GM21576 (cell line): ENCODE measurements around the gene ENDOV.

Experiments
- ATAC-seq: cut with Tn5 transposase; IDR thresholded peaks from one replicate; pipeline ENCODE4 v1.9.1; 2021; ENCODE audit warnings: mild to moderate bottlenecking, moderate library complexity; ENCODE audit not compliant: unreplicated experiment

The ENDOV gene

DNA sequence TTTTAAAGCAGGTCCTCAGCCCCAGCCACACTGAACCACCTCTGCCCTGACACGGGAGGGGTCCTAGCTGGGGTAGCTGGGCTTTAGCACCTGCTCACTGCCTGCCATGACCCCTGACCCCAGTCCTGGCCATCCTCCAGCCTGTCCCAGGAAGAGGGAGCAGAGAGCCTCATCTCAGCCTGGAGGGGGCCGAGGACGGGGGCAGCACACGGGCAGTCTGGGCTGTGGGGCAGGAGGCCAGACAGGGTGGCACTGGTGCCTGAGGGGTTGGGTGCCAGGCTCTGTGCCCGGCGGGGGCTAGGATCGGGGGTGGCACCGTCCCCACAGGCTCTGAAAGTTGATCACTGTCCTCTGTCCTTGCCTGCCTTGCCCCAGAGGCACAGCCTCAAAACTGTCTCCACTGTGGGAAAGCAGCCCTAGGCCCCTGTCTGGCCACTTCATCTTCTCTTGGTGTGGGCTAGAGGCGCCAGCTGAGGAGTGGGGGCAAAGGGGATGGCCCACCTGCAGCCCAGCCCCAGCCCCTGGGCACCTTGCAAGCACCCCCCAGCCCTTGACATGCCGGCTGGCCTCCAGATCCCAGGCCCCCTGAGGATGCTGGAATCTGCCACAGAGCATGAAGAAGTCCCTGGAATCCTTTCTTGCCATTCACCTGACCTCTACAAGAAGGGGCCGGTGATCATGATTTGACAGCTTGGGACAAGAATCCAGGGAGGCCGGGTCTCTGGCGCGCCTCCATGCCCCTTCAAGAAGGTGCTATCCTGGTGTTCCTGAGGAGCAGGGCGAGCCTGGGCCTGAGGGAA, 15.7 kb downstream of the ENDOV start:
- ATAC-seq, result no peak

DNA sequence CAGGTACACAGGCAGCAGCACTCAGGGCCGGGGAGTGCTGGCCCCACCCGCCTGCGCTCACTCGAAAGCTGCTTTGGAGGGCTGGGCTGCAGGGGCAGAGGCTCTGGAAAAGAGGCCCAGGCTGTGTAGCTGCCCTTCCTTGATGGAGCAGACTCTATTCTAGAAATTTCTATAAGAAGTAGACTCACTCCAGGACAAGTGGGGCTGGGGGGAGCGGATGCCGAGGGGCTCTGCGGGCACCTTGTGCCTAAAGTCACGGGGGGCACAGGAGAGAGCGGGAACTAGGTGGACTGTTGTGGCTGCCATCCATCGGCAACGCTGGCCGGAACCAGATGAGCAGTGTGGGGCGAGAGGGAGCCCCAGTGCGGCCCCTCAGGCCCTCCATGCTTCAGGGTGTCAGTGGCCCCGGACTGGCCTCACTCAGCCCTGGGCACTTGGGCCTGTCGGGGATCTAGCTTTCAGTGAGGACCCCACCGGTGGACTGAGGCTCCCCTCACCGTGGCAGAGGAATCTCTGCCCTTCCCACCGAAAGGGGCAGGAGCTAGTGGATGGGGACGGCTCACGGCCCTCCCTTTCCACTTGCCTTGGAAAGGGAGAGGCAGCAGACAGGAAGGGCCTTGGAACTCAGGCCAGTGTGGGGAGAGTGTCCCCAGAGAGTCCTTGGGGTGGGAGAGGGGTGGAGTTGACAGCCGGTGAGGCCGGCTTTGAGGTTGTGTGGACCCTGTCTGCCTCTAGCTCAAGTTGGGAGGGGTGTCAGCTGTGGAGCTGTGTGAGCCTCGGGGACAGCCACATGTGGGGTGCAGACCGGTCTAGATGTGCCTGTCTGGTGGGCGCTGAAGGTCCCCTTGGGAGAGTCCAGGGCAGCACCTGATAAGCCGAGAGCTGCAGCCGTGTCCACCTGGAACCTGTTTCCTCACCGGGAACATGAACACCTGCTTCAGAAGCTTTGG, 16.6 kb downstream of the ENDOV start:
- ATAC-seq, result no peak

DNA sequence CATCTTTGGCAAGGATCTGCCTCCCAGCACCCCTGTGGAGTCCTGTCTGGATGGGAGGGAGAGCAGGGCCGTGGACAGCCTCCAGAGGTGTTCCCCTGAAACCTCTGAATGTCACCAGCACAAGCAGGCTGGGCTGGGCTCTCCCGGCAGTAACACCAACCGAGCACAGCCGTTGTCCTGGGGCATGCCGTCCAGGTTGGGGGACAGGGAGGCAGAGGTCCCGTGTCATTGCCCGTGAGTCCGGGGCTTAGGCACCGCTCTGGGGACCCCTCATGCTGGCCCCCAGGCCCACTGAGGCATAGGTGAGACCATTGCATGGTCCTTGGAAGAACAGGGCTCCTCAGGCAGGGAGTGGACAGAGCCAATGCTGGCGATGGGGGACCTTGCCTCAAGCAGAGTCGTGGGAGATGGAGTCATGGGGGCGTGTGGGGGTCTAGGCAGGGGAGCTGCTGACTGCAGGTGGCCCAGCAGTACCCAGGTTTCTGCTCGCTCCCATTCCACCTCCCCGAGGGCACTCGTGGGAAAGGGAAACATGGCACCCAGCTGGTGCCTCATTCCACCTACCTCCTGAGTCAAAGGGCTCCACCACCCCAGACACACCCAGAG, 17.5 kb downstream of the ENDOV start:
- no peak for ATAC-seq

DNA sequence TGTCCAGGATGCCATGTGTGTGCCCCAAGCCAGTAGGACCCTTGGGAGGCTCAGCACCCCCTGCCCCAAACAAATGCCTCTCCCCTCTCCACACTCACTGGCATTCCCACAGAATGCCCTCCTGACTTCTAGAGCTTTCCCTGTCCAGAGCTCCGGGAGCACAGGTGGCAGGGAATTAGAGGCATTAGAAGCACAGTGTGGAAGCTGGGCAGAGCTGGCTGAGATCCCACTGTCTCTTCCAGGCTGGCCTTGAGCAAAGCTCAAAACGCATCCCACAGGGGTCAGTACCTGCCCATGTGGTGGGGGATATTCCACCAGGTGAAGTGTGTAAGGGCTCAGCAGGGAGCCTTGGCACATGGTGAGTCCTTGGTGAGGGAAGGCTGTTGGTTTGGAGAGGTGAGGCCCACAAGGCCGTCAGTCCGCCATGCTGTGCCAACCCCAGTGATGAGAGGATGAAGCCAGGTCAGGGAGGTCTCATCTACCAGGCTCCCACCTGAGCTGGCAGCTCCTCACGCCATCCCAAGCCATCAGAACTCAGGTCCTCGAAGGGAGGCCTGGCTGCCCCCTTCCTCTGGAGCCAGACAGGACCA, 18.1 kb downstream of the ENDOV start:
- ATAC-seq, result no peak

DNA sequence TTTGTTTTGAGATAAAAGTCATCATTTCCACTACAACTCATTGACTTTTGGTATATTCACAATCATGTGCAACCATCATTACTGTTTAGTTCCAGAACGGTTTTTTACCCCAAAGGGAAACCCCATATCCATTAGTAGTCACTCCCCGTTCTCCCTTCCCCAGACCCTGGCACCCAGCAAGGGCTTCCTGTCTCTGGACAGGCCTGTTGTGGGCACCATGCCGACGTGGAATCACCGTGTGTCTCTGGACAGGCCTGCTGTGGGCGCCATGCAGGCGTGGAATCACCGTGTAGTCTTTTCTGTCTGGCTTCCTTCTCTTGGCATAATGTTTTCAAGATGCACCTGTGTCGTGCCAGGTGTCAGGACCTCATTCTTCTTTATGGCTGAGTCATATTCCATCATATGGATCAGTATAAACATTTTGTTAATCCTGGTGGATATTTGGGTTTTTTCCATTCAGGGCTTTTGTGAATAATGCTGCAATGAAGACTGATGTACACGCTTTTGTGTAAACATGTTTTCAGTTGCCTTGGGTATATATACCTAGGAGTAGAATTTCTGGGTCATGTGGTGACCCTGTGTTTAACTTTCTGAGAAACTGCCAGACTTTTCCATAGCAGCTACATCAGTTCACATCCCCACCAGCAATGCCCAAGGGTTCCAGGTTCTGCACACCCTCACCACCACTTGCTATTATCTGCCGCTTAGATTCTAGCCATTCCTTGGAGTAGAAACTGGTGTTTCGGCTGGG, 19.1 kb downstream of the ENDOV start:
- ATAC-seq, result no peak

DNA sequence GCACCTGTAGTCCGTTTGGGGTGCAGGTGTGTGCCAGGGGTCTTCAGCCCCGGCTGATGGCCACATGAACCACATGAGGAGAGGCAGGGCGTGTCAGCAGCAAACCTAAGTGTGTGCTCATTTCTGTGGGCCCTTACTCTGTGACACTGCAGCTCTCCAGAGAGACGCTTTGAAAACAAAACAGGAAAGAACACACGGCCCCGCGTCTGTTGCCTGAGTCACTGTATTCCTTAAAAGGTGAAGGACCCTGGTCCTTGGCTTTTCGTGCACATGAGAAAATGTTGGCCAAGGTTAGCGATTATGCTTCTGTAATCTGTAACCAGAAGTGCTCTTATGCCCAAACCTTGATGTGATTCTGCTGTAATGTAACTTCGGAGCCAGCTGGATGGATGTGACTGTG, 22.6 kb downstream of the ENDOV start:
- ATAC-seq, result no peak

DNA sequence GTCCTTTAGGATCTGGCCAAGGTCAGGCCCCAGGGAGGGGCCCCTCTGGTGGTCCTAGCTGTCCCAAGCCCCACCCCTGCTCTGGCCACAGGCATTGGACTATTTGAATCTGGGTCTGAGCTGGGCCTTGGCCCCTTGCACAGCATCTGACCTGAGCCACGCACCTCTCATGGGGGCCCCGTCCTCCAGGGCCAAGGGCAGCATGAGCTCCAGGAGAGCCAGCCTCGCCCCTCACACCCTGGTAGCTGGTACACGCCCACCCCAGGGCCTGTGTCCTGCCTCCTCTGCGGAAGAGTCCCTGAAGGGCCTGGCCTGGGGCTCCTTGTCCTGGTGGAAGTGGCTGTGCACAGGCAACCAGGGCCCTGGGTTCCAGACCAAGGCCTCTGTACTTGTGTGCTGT, 23.8 kb downstream of the ENDOV start:
- no peak for ATAC-seq

DNA sequence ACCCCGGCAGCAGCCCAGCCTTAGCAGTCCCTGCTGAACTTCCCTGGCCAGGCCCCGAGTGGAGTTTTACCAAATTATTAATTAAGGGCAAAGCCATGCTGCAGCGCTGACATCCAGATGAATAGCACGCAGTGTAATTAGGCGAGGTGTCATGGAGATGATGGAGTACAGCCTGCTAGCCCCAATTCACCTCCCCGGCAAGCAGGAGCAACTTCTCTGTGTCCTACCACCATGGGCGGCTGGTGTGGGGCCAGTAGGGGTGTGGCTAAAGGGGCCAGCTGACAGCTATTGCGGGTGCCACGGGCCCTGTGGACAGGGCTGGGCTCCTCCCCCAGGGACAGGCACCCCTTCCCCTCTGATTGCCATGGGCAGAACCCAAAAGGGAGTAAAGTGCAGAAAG, 24.5 kb downstream of the ENDOV start:
- ATAC-seq, result no peak

DNA sequence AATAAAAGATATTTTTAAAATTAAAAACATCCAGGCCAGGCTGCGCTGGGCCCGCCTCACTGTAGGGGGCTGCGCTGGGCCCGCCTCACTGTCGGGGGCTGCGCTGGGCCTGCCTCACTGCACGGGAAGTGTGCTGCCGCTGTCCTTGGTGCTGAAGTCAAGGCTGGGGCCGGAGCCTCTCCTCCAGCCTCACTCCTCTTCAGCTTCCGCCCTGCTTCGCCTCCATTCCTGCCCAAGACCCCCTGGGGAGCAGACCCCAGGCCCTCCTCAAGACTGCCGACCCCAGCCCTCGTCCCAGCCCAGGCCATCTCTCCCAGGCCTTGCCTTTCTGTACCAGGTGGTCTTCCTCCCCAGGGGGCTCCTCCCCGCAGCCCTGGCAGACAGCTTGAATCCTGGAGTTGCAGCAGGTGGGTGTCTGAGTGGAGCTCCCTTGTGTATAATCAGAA, 26.2 kb downstream of the ENDOV start:
- ATAC-seq, result no peak

DNA sequence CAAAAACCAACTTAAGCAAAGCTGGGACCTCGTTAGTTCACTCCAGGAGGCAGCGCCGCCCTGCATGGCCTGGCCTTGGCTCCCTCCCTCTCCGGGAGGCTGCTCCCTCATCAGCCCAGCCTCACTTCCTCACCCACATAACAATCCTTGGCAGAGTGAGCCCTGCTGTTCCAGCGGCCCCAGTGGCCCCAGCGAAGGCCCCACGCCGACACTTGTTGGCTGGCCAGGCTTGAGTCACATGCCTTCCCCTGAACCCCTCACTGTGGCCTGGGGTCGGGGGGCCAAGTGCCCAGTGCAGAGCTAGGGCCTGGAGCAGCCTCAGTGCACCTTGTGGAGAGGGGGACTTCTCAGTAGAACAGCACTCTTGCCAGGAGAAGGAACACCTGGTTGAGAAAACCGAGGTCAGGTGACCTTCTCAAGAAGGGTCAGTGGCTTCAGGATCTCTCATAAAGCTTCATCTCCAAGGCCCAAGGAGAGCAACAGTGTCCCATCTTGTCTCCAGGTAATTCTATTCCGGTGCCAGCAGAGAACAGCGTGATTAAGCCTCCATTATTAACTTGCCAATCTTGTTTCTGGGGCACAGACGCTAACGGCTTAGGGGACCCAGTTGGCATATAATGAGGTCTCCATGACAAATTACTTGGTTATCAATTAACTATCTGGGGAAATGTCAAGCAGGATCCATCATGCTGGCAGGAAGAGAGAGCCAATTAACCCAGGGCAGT, 26.8 kb downstream of the ENDOV start:
- no peak for ATAC-seq

DNA sequence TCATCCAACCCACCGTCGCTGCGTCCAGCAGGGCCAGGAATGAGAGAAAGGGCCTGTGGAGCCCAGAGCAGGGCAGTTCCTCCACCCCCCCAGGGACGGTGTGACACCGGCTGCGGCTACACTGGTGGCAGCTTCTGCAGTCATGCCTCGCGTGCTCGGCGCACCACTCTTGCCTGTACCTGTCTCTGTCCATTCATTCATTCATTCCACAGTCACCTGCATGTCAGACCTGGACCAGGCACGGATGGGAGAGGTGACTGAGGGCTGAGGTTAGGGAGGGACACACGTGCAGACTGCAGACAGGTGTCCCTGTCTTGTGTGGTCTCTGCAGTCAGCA, 27.3 kb downstream of the ENDOV start:
- ATAC-seq, result no peak

DNA sequence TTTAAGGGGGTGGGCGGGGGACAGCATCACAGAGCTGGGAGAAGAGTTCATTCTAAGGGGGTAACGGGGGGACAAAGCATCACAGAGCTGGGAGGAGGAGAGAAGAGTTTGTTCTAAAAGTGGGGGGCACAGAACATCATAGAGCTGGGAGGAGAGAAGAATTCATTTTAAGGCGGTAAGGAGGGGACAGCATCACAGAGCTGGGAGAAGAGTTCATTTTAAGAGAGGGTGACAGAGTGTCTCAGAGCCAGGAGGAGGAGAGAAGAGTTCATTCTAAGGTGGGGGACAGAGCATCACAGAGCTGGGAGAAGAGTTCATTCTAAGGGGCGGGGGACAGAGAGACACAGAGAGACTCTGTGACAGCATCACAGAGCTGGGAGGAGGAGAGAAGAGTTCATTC, 27.8 kb downstream of the ENDOV start:
- ATAC-seq, result no peak

DNA sequence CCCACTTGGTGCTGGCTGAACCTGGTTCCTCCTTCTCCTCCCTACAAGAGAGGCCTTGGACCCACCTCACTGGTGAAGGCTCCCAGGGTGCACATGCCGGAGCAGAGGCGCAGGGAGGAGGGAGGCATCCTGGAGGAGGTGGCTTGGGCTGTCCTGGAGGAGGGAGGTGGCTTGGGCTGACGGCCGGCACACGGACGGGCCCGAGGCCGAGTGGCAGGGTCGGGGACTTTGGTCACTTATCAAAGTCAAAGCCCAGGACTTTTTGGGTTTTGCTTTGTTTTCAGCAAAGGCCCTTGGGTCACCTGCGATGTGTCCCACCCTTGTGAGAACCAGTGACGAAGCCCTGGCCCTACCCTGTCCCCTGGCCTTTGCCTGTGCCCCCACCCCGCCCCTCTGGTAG, 28.5 kb downstream of the ENDOV start:
- no peak for ATAC-seq

DNA sequence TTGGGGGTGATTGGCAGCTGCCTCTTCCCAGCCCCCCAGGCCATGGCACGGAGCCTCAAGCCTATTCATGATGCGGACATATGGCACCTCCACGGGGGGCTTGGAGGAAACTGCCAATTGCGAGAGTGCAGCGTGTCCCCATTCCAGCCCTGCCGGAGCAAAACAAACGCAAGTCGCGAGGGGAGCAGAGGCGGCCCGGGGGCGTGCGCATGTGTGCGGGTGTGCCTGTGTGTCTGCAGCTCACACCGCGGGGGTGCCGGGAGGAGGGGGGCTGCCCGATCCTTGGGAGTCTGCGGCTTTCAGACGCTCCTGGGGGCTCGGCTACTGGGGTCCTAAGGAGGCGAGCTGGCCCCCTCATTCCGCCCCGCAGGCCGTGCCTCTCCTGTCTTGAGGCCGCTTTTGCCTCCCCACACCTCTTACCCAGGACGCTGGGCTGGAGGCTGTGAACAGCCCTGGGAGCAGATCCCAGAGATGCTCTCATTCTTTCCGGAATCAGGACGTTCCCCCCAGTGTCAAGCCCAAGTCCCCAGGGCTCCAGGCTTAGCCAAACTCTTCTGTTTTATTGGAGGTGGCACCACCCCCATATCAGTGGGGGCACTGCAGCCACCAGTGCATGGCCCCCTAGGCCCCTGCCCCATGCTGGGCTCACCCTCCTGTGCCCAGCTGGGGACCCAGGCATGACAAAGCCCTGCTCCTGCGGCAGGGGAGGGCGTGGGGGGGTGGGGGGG, 29.1 kb downstream of the ENDOV start:
- ATAC-seq, result no peak

DNA sequence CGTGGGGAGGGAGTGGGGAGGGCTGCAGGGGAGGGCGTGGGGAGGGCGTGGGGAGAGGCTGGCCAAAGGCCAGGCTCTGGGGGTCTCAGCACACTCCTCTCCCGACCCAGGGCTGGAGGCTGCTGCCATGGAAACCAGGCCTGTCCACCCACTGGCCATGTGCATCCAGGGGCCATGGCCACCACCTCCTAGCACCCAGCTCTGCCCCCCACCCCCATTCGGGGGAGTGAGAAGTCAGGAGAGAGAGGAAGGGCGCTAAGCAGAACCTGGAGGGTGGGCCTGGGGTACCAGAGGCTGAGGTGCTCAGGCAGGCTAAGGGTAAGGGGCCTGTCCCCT, 29.6 kb downstream of the ENDOV start:
- ATAC-seq, result no peak

DNA sequence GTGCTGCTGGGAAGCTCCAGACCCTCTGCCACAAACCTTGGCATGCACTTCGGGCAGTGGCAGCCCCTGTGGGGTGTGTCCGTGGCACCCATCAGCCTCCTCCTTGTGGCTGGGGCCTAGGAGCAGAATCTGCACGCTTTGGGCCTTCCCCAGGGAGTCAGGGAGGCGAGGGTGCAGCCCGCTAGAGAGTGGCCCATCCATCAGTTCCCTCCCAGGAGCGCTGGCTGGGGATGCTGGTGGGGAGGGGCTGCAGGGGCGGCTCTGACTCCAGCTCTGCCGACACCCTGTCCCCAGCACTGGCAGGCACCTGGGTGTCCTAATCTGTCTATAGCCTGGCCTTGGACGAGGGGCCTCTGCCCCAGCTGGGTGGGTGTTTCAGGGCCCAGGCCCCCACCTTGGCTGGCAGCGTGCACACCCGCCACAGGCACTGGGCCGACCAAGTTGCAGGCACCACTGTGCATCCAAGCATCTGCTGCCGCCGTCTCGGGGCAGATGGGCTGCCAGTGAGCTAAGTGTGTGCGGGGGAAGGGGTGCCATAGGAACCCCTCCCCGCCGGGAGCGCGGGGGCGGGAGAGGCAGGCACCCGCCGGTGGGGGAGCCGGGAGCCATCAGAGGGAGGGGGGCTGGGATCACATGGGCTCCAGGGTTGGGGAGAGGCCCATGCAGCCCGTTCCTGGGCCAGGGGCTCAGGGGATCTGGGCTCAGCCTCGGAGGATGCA, 30.2 kb downstream of the ENDOV start:
- ATAC-seq, result no peak

DNA sequence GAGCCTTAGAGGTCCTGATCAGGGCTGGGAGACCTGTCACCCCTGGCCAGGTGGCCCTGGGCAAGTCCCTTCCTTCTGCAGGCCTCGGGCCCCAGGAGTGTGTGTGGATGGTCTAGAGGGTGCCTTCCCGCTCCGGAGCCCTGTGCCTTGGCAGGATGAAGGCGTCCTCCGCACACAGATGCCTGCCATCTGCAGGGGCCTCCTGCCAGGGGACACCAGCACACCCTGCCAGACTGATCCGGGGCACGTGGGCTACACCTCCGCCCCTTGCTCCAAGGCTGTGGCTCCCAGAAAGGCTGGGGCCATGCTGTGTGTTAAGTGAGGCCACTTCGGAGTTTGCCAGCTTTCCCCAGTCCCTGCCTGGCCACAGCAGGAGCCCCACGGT, 30.8 kb downstream of the ENDOV start:
- no peak for ATAC-seq

DNA sequence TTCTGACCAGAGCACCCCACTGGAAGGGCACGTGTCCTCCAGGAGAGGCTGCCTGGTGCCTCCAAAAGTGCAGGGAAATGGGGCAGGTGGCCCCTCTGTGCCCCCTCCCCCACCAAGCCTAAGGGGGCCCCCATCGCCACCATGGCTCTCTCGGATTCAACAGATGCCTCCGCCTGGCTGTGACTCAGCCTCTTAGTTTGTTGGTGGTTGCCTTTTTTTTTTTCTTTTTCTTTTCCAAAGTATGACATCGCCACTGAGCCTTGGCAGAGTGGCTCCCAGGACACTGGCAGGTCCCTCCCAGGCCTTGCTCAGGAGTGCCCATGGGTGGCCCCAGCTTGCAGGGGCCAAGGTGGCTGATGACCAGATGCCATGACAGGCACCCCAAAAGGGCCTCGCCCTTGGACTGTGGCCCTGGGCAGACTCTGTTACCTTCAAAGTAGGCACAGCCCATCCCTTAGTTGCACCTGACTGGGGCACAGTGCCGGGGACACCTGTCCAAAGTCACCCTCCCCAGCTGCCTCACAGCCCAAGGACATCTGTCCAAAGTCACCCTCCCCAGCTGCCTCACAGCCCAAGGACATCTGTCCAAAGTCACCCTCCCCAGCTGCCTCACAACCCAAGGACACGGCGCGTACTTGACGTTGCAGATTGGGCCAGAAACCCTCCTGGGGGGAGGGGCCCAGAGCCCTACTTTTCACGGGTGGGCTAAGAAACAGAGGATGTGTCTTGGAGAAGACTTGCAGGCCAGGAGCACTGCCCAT, 31.9 kb downstream of the ENDOV start:
- no peak for ATAC-seq
